ENCODE data around the gene MST1.

DNA sequence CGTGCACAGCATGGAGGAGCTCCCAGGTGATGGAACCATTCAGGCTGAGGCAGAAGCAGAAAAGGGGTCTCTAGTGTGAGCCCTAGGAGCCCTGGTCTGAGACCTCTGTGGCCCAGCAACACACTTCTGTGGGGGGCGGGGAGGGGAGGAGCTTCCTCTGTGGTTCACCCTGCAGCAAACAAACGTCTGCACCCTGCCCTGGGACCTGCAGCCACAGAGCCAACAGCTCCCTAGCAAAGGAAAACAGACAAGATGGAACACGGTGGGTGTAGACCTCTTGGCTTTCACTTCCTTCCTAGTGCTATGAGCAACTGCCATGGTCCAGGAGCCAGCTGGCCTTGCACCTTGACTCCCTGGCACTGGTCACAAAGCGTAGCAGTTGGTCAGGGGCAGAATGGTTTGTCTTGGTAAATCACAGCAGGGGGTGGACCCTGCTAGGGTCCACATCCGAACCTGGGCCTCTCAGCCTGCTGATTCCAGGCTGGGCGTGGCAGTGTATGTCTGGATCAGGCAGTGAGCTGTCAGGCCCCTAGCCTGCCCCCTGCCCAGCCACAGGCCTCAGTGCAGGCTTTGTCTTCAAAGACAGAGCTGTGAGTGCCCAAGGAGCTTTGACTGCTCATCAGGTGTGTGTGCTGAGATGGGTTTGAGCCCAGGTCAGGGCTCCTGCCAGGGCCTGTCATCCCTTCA lies 23.5 kb upstream of the MST1 start:
- TF ChIP-seq, protein P1, sequence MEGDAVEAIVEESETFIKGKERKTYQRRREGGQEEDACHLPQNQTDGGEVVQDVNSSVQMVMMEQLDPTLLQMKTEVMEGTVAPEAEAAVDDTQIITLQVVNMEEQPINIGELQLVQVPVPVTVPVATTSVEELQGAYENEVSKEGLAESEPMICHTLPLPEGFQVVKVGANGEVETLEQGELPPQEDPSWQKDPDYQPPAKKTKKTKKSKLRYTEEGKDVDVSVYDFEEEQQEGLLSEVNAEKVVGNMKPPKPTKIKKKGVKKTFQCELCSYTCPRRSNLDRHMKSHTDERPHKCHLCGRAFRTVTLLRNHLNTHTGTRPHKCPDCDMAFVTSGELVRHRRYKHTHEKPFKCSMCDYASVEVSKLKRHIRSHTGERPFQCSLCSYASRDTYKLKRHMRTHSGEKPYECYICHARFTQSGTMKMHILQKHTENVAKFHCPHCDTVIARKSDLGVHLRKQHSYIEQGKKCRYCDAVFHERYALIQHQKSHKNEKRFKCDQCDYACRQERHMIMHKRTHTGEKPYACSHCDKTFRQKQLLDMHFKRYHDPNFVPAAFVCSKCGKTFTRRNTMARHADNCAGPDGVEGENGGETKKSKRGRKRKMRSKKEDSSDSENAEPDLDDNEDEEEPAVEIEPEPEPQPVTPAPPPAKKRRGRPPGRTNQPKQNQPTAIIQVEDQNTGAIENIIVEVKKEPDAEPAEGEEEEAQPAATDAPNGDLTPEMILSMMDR (IDR thresholded peaks at IDR 0.05 in 4 of 5, conservative IDR thresholded peaks at IDR 0.05 in 1 of 5), result no peak
- TF ChIP-seq POLR2A (IDR thresholded peaks at IDR 0.05), result no peak

Data from gastrocnemius medialis (tissue), 4 donors.